CMK (cell line): ENCODE results near the gene TNFRSF18.
"Not testable (repeated sequence)": the region's sequence is repeated elsewhere in the genome, so short reads cannot be mapped to it uniquely, and the experiment has no call there.

Source experiments
- DNase-seq: peaks from one replicate; pipeline ENCODE4 v3.0.0-alpha.2; 2010; ENCODE audit warnings: low read depth

TNFRSF18 gene, protein sequence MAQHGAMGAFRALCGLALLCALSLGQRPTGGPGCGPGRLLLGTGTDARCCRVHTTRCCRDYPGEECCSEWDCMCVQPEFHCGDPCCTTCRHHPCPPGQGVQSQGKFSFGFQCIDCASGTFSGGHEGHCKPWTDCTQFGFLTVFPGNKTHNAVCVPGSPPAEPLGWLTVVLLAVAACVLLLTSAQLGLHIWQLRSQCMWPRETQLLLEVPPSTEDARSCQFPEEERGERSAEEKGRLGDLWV

DNA sequence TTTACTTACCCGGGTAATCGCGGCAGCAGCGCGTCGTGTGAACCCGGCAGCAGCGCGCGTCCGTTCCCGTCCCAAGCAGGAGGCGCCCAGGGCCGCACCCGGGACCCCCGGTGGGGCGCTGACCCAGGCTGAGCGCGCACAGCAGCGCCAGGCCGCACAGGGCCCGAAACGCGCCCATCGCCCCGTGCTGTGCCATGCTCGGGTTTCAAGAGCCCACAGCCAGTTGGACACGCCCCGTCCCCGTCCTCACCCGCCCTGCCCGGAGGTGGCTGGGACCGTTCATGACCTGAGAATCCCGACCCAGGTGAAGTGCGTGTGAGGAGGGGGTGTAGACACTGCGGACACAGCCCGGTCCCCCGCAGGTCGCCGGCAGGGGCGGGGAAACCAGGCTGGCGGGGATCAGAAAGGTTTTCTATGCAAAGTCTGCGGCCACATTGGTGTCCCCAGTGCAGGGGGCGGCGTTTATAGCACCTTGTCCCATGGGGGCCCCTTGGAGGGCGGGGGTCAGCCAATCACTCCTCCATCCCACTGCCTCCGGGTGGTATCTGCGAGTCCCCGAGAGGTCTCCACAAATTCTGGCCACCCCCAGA, at the start of gene TNFRSF18:
Gene TNFRSF18 (minus strand): TSS at position 217 of the 590 bp plus-strand sequence. CDS start 21 bp downstream, at position 196.
- DNase-seq = no peak

GRCh38 chr1:1255611-1256010, 49.2 kb upstream of the TNFRSF18 start:
- DNase-seq = no peak

GRCh38 chr1:1255078-1255477, 48.7 kb upstream of the TNFRSF18 start:
- DNase-seq = no peak

DNA sequence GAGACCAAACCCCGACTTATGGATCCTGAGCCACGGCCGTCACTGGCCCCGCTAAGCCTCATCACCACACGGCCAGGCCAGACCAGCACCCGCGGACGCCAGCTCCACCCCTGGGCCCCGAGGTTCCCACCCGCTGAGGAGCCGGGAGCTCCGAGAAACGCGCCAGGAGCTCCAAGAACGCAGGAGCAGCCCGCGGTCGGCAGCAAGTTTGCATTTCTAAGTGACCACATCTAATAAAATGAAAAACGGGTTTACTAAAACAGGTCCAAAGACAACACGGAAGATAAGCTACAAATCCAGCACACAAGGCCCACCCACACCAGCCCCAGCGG, 48.2 kb upstream of the TNFRSF18 start:
- no peak for DNase-seq

- no peak for DNase-seq
Observed at GRCh38 chr1:1253972-1254666, 47.7 kb upstream of the TNFRSF18 start.

- no peak for DNase-seq
Observed at GRCh38 chr1:1253314-1253713, 46.9 kb upstream of the TNFRSF18 start.

DNA sequence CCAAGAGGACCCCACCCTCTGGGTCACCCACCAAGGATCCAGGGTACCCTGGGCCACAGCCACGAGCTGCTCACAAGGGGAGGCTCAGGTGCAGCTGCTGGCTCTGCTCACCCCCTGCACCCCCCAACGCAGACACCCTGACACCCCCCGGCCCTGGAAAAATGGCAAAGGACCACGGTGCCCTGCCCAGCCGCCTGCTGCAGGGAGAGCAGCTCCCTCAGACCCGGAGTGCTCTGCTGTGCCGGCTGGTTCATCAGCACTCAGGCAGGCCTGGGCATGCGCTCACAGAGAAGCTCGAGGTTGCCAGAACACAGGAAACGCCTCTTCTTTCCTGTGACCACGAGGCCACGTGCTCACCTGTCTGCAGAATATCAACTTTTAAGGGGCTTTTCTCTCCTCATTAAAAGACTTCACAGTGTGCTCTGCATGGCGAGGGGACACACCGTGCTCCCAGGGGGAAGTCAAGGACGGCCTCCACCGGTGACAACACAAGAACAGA, 44.4 kb upstream of the TNFRSF18 start:
- no peak for DNase-seq

DNA sequence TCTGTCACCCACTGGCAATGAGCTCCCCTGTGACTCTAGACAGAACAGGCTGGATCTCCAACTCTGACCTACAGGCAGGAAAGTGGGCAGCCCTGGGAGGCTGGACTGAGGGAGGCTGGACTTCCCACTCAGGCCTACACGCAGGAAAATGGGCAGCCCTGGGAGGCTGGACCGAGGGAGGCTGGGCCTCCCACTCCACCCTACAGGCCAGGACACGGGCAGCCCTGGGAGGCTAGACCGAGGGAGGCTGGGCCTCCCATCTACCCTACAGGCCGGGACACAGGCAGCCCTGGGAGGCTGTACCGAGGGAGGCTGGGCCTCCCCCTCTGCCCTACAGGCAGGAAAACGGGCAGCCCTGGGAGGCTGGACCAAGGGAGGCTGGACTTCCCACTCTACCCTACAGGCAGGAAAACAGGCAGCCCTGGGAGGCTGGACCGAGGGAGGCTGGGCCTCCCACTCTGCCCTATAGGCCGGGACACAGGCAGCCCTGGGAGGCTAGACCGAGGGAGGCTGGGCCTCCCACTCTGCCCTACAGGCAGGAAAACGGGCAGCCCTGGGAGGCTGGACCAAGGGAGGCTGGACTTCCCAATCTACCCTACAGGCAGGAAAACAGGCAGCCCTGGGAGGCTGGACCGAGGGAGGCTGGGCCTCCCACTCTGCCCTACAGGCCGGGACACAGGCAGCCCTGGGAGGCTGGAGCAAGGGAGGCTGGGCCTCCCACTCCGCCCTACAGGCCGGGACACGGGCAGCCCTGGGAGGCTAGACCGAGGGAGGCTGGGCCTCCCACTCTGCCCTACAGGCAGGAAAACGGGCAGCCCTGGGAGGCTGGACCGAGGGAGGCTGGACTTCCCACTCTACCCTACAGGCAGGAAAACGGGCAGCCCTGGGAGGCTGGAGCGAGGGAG, 41.9 kb upstream of the TNFRSF18 start:
- DNase-seq = not testable (repeated sequence)

DNA sequence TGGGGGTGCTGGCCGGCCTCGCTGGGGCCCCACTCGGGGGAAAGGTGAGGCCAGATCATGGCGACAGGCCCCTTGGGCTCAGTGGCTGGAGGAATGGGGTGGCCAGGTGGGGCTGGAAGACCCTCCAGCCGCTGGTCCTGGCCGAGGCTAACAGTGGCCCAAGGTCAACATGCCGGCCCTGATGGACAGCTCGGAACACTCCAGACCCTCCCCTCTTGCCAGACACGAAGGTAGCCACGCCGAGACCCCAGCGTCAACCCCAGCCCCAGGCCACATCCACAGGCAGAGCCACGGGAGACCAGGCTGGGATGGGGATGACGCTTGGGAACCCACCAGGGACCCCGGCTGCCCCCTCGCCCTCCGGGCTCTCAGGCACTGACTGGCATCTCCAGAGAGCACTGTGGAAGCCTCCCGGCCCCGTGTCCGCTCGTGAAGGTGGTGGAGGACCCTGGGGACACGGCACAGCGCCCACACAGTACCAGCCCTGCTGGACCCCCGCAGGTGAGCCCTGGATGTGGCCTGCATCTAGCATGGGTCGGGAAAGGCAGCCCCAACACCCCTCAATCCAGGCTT, 41.0 kb upstream of the TNFRSF18 start:
- DNase-seq = no peak

DNA sequence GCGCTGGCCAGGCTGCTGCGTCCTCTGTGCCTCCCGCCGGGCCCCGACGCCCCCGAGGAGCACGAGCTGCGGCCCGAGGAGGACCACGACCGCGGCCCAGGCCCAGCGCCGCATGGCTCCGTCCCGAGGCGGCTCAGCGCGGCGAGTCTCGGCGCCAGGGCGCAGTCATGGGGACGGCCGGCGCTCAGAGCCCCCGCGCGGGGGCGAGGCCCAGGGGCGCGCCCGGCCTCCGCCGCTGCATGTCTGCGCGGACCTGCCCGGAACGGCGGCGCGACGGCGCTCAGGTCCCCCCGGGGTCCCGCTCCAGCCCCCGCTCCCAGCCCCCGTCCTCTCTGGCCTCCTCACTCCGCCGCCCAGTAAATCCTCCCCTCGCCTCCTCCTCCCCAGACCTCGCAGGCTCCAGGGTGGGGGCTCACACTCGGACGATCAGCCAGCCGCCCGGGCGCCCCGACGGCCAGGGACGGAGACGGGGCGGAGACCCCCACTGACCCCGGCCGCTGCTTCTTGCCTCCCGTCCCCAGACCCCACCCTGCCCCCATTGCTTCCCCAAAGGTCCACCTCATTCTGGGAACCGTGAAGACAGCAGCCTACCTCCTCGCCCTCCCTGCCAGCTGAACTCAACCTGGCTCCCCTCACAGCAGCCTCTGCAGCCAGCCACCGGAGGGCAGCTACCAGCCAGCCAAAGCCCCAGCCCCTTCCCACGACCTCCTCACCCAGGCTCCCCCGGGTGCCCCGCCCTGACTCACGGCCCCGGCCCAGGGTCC, 40.4 kb upstream of the TNFRSF18 start, which contains the start of gene C1QTNF12:
Gene C1QTNF12 (minus strand): TSS at position 146 of the 764 bp plus-strand sequence. CDS start 32 bp downstream, at position 114.
- DNase-seq = no peak

DNA sequence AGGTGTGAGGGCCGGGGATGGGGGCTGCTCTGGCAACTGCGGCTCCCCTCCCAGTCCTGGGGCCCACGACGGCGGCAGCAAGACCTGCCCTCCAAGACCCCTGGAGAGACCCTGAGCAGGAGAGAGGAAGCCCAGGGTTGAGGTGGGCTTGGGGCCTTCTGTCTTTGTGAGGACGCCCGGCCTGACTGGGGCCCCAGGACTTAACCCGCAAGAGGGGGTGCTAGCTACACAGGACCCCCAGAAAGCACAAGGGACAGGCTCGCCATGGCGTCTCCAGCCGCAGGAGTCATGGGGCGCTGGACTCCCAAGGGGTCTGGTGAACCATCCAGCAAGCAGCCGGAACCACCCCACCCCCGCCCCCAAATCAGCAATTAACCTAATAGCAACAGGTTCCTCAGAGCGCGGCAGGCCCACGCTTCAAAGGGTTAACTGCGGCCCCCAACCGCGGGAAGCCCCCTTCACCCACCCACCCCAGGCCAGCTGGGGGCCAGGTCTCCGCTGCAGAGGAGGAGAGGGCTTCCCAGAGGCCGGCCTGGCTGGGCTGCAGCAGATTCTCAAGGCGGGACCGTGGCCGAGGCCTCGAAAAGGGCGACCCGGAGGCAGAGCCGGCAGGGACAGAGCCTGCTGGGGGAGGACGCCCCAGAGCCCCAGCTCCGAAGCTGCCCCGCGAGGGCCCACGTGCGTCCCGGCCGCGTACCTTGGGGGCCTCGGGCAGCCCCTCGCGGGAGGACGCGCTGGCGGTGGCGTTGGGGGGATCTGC, 39.6 kb upstream of the TNFRSF18 start:
- DNase-seq = no peak

GRCh38 chr1:1245178-1245816, 38.9 kb upstream of the TNFRSF18 start:
- peak; percentile 52 for DNase-seq

DNA sequence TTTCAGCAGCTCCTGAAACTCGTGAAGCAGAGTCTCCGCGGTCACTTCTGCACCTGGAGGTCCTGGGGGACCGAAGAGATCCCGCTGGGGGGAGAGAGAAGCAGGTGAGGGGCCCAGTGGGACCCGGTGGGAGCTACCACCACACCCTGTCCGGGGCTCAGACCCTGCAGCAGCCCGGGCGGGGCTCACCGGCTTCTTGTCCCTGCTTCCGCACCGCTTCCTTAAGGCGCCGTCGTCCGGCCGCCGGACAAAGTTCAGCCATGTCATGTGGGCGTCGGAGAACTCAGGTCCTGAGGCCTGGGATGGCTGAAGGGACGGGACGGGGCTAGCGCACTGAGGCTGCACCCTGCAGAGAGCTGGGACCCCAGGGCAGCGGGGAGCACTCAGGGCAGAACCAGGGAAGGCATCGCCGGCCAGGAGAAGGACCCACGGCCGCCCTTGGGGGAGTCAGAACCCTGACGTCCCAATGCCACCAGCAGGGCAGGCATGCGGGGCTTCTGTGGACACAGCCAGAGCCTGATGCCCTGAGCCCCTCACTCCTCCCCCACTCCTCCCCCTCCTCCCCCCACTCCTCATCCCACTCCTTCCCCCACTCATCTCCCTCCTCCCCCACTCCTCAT, 37.9 kb upstream of the TNFRSF18 start:
- DNase-seq = no peak

DNA sequence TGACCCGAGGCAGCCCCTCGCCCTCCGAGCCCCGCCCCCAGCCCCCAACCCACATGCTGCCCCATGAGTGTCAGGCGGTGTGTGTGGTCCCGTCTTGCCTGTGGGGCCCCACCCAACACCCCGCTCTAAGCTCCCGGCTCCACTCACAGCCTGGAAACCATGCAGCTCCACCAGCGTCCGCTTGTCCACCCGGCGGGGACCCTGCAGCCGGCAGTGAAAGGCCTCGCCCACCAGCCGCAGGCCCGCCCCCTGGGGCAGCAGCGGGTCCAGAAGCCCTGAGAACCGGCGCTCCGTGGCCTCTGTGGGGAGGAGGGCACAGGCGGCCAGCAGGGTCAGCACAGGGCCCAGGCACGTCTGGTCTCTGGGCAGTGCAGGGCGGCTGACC, 37.4 kb upstream of the TNFRSF18 start:
- no peak for DNase-seq

DNA sequence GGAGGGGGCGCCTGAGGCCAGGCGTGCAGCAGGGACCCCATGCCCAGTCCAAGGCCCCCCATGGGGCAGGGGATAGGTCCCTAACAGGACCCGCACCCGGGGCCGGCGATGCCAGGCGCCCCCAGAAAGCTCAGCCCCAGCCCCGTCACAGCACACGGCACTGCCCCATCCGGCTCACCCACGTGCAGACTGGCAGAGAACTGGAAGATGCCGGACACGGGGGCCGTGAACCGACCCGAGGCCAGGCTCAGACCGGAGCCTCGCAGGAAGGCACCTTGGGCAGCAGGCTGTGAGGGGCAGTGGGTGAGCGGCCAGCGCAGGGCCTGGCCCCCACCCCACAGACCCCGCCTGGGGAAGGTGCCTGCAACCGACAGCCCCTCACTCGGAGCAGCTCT, 36.9 kb upstream of the TNFRSF18 start:
- no peak for DNase-seq

GRCh38 chr1:1242461-1243265, 36.3 kb upstream of the TNFRSF18 start:
- DNase-seq = no peak

DNA sequence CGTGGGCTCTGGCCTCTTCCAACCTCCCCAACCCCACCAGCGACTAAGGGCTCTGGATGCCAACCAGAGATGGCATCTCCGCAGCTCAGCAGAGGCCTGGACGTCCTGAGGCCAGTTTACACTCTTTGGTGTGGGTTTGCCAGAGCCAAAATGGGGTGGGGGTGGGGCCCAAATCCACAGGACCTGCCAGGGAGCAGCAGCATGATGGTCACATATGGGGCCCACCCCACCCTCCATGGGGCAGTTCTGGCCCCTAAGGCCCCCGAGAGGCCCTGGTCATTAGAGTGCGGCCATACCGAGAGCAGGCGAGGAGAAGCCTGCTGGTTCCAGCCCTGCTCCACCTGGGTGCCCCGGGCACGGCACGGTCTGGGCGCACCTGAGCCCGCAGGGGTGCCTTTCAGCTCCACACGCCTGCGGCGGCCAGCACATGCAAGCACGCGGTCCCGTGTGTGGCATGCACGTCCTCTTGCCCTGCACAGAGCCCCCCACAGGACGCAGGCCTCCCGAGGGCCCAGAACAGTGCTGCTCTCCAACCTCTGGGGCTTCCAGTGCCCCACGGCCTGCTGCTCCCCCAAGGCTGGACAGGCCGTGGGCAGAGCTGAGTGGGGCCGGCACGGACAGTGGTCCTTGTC, 35.3 kb upstream of the TNFRSF18 start:
- DNase-seq = no peak
